Measurements from ENCODE around the gene SLC35F1. TPM values are rescaled to one million over a fixed set of nuclear protein-coding genes. Genes with fewer than 3 reads are reported as not detected.

The SLC35F1 gene
- total and polyA plus RNA-seq, 9 donors, result 0.08 to 2.5 (median 0.24) TPM; not detected in 1

DNA sequence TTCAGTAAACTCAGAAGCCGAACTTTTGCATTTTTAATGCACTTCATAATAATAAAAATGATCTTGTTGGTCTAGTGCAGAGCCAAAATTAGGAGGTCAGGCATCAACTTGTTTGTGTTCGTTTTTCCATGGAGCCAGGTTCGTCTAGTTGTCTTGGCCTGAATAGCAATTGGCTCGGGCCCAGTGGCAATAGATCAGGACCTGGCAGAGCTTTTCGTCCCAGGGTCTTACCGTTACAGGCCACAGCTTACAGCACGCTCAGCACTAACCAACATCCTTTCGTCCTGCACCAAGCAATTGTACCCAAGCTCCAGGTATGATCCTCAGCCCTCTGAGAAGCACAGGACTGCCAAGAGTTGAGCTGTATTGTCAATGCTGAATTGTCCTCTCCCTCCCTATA lies 400.5 kb downstream of the SLC35F1 start:
- no peaks in the 10 kb centered on the region for H3K9me3 ChIP-seq
- no peak for DNase-seq
- H3K27me3 ChIP-seq, result no peaks in the 10 kb centered on the region
- H3K36me3 ChIP-seq, result no peaks in the 10 kb centered on the region
- WGBS, 3 donors, result 35 to 57% (median 42%) methylated on average over 8 of the region's 8 CpGs
- H3K27ac ChIP-seq, result no peak overlapping the region
- H3K4me3 ChIP-seq, result no peak overlapping the region
- no peaks in the 10 kb centered on the region for H3K4me1 ChIP-seq (ENCODE audit: insufficient read depth)
- intact Hi-C loops (cut with DNase I), result no loop called here
- TF ChIP-seq, protein P1, sequence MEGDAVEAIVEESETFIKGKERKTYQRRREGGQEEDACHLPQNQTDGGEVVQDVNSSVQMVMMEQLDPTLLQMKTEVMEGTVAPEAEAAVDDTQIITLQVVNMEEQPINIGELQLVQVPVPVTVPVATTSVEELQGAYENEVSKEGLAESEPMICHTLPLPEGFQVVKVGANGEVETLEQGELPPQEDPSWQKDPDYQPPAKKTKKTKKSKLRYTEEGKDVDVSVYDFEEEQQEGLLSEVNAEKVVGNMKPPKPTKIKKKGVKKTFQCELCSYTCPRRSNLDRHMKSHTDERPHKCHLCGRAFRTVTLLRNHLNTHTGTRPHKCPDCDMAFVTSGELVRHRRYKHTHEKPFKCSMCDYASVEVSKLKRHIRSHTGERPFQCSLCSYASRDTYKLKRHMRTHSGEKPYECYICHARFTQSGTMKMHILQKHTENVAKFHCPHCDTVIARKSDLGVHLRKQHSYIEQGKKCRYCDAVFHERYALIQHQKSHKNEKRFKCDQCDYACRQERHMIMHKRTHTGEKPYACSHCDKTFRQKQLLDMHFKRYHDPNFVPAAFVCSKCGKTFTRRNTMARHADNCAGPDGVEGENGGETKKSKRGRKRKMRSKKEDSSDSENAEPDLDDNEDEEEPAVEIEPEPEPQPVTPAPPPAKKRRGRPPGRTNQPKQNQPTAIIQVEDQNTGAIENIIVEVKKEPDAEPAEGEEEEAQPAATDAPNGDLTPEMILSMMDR (IDR thresholded peaks at IDR 0.05), result no peak
- TF ChIP-seq POLR2A (IDR thresholded peaks at IDR 0.05) (no peak), EP300 (IDR thresholded peaks at IDR 0.05) (no peak)

DNA sequence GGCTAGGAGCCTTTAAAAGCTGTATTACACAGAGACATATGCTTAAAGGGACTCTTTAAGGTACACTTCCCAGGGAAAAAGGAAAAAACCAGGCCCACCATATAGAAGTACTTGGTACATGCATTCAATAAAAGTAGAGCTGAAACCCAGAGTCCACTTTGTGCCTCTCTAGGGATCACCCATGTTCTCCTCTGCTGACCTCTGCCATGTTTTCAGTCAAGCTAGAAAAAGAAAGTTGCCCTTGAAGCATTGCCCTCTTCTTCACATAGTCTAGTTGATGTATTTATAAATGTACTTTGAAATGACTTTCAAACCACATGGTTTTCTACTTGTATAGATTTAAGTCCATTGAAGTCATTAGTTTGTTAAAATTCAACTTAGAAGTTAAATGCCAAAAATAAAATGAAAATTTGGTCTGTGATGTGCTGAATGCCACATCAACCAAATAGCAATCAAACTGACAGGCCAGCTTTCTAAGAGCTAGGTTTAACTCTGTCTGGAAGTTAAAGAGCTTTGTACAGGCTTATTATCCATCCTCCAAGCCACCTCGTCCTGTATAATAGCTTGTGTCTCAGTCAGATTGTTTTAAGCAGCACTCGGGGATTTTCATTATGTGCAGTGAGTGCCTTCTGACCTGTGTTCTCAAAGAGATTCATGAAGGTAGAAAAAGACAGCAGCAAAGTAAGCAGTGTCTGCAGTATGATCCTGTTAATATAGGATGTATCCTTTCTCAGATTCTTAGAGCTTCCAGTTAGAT lies 402.5 kb downstream of the SLC35F1 start:
- no peaks in the 10 kb centered on the region for H3K9me3 ChIP-seq
- H3K27me3 ChIP-seq, result no peaks in the 10 kb centered on the region
- TF ChIP-seq, protein P1 (IDR thresholded peaks at IDR 0.05), result no peak
- TF ChIP-seq EP300 (IDR thresholded peaks at IDR 0.05) (no peak), POLR2A (IDR thresholded peaks at IDR 0.05) (no peak)
- no peak for DNase-seq
- no peaks in the 10 kb centered on the region for H3K36me3 ChIP-seq
- intact Hi-C loops (cut with DNase I), result no loop called here
- H3K4me3 ChIP-seq, result no peak overlapping the region
- 68 to 76% (median 73%) methylated on average over 2 of the region's 2 CpGs for WGBS, 3 donors
- H3K27ac ChIP-seq, result no peak overlapping the region
- no peaks in the 10 kb centered on the region for H3K4me1 ChIP-seq (ENCODE audit: insufficient read depth)

DNA sequence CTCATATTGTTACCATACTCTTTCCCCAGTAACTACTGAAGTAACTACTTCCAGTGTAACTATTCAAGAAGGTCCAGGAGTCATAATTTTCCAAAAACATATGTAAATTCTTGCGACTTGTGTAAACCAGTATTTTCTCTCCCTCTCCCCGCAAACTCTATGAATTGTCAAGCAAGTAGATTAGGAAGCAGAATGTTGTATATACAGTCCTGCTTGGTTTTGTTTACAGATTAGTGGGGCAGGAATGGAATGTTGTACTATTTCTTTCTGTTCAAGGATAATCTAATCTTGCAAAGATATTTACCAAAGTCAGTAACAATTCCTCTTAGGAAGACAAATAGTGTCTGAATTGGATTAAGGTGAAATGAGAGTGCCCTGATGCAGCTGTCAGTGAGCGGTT lies 406.1 kb downstream of the SLC35F1 start:
- no peaks in the 10 kb centered on the region for H3K36me3 ChIP-seq
- no peaks in the 10 kb centered on the region for H3K9me3 ChIP-seq
- H3K27me3 ChIP-seq, result no peaks in the 10 kb centered on the region
- H3K4me3 ChIP-seq, result no peak overlapping the region
- DNase-seq, result no peak
- intact Hi-C loops (cut with DNase I), result no loop called here
- TF ChIP-seq POLR2A (IDR thresholded peaks at IDR 0.05) (no peak), EP300 (IDR thresholded peaks at IDR 0.05) (no peak)
- TF ChIP-seq, protein P1 (IDR thresholded peaks at IDR 0.05), result no peak
- WGBS, 3 donors, result 18 to 37% (median 23%) methylated on average over 3 of the region's 3 CpGs
- peaks cover 2% of the 10 kb centered on the region for H3K4me1 ChIP-seq (ENCODE audit: insufficient read depth)
- H3K27ac ChIP-seq, result no peak overlapping the region

DNA sequence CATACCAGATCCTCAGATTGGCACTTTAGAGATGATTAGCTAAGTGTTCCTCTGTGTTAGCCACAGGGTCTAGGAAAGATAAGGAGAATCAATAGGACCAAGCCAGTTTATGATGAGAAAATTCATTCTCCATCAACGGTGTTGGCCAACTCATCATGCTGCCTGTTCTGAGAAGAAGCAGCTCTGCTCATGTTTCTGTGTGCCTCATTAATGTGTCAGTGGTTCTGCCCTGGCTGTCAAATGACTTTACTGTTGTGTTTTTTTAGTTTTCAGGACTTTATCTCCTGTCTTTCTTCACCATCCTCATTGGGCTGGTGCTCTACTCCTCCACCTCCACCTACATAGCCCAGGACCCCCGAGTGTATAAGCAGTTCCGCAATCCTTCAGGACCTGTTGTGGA lies 406.7 kb downstream of the SLC35F1 start:
- no peak overlapping the region for H3K27ac ChIP-seq
- no peak overlapping the region for H3K4me3 ChIP-seq
- no peak for DNase-seq
- intact Hi-C loops (cut with DNase I), result no loop called here
- WGBS, 3 donors, result 80 to 86% (median 85%) methylated on average over 3 of the region's 3 CpGs
- no peaks in the 10 kb centered on the region for H3K27me3 ChIP-seq
- no peaks in the 10 kb centered on the region for H3K9me3 ChIP-seq
- peaks cover 2% of the 10 kb centered on the region for H3K4me1 ChIP-seq (ENCODE audit: insufficient read depth)
- no peaks in the 10 kb centered on the region for H3K36me3 ChIP-seq
- TF ChIP-seq, protein P1 (IDR thresholded peaks at IDR 0.05), result no peak
- no peak for TF ChIP-seq EP300 (IDR thresholded peaks at IDR 0.05)
- TF ChIP-seq POLR2A (IDR thresholded peaks at IDR 0.05), result no peak
